Epithelial cell of proximal tubule (primary cell): ENCODE measurements around the gene RAPGEF1. TPM values are rescaled to one million over a fixed set of nuclear protein-coding genes. Genes with fewer than 3 reads are reported as not detected.

ENCODE experiments used
- DNase-seq: peaks from one replicate; pipeline ENCODE4 v3.0.0-alpha.2; 2011; ENCODE audit warnings: low read depth
- H3K4me3 ChIP-seq: 2 replicates; pipeline ENCODE4 v1.5.1; 2011; ENCODE audit warnings: low read depth, mild to moderate bottlenecking, low read length
- total RNA-seq: library from RNA; depleted of rRNA; stranded (reverse); fragments of >200 nt; gene quantifications from 2 replicates; pipeline ENCODE4 v1.2.3, GENCODE V29; 2015
- TF ChIP-seq, protein P1 (sequence below): conservative IDR thresholded peaks from 2 replicates; pipeline ENCODE4 v1.5.1; 2012; ENCODE audit warnings: low read depth, mild to moderate bottlenecking, low read length

Gene RAPGEF1
- total RNA-seq, 1 donor from 2014 or later = 34.8 TPM

DNA sequence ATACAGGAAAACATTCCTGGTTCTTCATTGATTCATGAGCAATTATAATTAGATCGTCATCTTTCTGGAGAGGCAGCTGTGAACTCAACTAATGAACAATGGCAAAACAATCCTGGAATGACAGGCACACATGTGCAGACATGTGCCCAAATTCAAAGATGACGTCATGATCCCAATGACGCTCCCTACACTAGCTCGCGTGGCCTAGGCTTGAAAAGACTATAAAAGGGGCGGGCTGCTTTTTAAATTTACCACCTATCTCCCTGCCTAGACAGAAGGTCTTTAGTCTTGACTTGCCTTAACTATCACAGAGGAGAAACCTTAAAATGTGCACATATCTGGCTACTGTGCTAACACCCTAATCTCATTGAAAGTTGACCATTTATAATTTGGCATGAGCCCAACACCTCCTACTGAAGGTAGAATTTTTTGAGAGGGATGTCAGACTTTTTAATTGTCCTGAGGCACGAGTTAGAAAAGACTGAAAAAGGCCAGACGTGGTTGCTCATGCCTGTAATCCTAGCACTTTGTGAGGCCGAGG lies 106.3 kb downstream of the RAPGEF1 start:
- peak; percentile 66 for DNase-seq
- TF ChIP-seq, protein P1, sequence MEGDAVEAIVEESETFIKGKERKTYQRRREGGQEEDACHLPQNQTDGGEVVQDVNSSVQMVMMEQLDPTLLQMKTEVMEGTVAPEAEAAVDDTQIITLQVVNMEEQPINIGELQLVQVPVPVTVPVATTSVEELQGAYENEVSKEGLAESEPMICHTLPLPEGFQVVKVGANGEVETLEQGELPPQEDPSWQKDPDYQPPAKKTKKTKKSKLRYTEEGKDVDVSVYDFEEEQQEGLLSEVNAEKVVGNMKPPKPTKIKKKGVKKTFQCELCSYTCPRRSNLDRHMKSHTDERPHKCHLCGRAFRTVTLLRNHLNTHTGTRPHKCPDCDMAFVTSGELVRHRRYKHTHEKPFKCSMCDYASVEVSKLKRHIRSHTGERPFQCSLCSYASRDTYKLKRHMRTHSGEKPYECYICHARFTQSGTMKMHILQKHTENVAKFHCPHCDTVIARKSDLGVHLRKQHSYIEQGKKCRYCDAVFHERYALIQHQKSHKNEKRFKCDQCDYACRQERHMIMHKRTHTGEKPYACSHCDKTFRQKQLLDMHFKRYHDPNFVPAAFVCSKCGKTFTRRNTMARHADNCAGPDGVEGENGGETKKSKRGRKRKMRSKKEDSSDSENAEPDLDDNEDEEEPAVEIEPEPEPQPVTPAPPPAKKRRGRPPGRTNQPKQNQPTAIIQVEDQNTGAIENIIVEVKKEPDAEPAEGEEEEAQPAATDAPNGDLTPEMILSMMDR = no peak

DNA sequence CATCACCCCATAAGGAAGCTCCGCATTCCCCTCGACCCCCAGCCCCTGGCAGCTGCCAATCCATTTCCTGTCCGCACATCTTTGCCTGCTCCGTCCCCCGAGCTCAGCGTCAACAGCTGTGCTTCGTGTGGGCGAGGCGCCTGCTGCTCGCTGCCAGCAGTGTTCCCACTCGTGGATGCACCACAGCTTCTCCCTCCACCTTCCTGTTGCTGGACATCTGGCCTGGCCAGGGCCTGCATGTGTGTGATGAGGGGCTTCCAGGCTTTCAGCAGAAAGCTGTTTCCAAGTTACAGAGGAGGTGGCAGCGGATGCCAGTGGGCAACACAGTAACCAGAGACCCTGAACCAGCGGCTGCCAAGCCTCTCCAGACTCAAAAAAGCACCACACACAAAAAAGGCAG lies 108.6 kb downstream of the RAPGEF1 start:
- TF ChIP-seq, protein P1 = no peak
- H3K4me3 ChIP-seq = no peak overlapping the region
- no peak for DNase-seq

More for the DNA sequence above, 106.3 kb downstream of the RAPGEF1 start:
- H3K4me3 ChIP-seq = no peak overlapping the region

DNA sequence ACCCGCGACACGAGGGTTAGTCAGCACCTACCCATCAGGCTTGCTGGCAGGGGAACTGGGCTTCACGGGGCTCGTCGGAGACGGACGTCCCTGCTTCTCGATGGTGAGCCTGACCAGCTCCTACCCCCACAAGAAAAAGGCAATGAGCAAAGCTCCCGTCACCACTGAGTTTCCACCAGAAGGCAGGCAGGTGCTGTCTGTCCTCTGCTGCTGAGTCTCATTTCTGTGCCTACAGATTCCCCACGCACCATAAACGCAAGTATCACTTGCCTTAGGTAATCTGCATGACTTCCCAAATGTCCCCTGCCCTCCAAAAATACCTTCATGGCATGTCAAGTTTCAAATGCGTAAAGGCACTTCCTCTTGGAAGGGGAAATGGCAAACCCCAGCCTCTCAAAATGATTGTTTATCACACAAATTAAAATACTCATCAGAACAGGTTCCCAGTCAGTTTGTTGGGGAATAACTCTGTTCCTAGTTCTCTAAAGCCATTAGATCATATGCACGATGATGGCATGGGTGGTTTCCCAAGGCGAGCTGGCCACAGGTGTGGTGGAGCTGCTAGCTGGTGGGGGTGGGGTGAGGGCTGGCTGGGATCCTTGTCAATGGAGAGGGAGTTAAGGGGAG lies 109.6 kb downstream of the RAPGEF1 start:
- TF ChIP-seq, protein P1 = no peak
- H3K4me3 ChIP-seq = no peak overlapping the region
- DNase-seq = no peak

DNA sequence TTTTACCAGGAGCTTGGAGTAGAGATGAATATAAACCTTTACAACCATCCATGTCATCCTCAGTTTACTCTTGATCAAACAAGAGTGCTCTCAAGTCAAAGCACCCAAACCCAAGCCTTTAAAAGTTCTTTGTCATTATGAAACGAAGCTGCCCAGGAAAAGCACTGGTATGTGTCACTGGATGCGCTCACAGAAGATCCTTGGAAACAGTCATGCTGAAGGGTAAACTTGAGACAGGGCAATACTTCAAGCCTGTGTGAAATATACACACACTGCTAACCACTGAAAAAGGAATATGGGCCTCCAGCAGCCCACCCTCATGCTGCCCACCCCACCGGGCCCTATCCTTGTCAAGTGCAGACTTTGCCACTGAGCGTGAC lies 110.1 kb downstream of the RAPGEF1 start:
- no peak overlapping the region for H3K4me3 ChIP-seq
- TF ChIP-seq, protein P1 = no peak
- no peak for DNase-seq

DNA sequence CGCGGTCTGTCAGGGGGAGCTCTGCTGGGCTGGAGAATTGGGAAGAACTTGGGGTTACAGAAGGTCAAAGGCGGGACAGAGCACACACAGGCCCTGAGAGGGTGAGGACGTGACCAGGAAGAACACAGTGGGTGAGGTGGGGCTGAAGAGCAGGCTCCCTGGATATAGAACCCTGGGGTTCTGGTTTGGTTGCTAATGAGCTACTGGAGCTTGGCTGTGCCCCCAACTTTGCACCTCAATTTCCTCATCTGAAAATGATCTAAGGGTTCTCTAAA lies 110.7 kb downstream of the RAPGEF1 start:
- TF ChIP-seq, protein P1 = no peak
- no peak overlapping the region for H3K4me3 ChIP-seq
- no peak for DNase-seq

DNA sequence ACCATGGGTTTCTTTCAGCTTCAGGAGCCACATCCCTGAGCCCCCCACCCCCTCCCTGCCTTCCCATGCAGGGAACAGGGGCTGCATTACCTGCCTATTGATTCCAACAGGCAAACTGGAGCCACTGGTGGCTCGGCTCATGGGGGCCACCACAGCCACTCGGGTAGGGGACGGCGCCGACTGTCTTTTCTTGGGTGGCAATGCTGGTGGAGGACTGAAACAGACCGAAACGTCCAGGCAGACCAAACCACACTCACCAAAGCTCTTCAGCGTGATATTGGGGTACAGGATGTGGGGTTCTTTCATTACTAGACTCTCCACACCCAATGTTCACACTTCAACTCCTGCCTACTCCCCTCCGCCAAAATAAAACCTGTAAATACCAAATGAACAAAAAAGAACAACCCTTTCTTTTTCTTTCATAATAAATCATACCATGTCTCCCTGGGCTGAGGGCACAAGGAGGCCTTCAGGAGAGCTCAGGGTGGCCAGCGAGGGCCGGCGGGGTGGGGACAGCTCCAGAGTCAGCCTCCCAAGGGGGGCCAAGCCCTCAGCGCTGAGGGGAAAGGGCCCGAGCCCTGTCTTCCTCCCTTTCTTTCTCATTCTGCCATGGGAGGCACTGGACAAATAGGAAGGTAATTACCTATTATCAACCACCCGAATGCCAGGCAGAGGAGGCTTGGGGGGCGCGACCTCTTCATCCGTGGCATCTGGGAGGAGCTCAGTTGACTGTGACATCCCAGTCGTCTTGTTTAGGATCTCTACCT lies 111.2 kb downstream of the RAPGEF1 start:
- no peak for DNase-seq
- H3K4me3 ChIP-seq = no peak overlapping the region
- TF ChIP-seq, protein P1 = no peak
